GM10266 (cell line): Measurements from ENCODE around the gene DAB2IP.

Experiments
- DNase-seq: peaks from one replicate; pipeline ENCODE4 v3.0.0; 2012; ENCODE audit errors: extremely low spot score
- TF ChIP-seq, protein P1 (sequence below): IDR thresholded peaks from 2 replicates; pipeline ENCODE4 v1.5.1; 2012; ENCODE audit warnings: mild to moderate bottlenecking, low read depth; ENCODE audit not compliant: control insufficient read depth, insufficient read depth; ENCODE audit errors: missing control alignments

DAB2IP gene

DNA sequence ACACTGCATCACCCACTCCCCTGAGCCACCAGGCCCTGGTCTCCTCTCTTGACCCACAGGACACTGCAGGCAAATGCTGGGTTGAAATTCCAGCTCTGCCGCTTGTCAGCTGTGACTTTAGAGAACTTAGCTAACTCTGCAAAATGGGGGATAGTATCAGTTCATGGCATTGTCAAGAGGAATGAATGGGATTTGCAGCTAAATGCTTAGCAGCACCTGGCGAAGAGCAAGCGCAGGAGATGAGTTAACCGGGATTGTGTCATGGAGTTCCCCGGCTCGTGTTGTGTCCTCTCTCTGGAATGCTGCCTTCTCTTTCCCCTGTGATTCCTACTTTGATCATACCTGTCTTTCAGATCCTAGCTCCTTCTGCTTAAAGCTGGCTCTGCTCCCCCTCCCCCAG is 67.1 kb downstream of the DAB2IP start:
- DNase-seq = no peak
- TF ChIP-seq, protein P1, sequence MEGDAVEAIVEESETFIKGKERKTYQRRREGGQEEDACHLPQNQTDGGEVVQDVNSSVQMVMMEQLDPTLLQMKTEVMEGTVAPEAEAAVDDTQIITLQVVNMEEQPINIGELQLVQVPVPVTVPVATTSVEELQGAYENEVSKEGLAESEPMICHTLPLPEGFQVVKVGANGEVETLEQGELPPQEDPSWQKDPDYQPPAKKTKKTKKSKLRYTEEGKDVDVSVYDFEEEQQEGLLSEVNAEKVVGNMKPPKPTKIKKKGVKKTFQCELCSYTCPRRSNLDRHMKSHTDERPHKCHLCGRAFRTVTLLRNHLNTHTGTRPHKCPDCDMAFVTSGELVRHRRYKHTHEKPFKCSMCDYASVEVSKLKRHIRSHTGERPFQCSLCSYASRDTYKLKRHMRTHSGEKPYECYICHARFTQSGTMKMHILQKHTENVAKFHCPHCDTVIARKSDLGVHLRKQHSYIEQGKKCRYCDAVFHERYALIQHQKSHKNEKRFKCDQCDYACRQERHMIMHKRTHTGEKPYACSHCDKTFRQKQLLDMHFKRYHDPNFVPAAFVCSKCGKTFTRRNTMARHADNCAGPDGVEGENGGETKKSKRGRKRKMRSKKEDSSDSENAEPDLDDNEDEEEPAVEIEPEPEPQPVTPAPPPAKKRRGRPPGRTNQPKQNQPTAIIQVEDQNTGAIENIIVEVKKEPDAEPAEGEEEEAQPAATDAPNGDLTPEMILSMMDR = no peak

DNA sequence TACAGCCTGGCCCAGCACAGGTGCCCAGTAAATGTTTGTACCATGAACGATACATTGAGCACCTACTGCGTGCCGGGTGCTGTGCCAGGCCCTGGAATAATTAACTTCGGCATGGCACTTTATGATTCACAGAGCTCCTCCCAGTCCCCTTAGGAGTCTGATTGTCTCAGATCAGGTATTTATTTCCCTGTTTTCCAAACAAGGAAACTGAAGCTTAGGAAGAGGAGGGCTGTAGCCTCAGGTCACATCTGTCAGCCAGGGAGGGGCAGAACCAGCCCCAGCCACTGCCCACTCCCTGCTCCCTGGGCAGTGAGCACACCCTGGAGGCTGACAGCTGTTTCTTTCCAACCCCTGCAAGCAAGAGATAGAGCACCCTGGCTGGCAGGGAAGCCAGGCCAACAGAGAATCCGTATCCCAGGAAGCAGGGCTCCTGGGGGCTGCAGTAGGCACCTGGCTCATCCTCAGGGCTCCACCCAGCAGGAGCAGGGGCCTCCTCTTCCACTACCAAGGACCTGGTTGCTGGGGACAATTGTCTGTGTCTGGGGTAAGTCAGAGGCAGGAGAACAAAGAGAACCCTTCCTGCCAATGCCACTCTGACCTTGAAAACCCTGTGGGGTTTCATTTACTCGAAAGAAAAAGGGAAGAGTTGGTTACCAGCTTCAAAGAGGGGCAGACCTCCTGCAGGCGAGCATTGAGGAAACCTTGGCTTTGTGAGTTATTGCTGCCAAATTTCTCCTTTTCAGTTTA is 69.0 kb downstream of the DAB2IP start:
- no peak for DNase-seq
- TF ChIP-seq, protein P1 = no peak

DNA sequence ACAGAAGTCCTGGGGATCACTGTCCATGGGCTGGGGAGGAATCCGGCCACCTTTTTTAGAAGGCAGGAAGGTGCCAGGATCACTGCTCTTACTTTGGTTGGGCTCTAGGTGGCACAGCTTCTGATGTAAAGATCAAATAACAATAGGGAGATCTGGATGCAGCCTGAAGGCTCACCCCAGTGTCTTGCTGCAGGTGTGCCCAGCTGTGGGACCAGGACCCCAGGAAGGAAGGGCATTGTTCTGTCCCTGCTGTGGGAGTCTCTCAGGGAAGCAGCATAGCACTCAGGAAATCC is 69.6 kb downstream of the DAB2IP start:
- TF ChIP-seq, protein P1 = no peak
- no peak for DNase-seq

DNA sequence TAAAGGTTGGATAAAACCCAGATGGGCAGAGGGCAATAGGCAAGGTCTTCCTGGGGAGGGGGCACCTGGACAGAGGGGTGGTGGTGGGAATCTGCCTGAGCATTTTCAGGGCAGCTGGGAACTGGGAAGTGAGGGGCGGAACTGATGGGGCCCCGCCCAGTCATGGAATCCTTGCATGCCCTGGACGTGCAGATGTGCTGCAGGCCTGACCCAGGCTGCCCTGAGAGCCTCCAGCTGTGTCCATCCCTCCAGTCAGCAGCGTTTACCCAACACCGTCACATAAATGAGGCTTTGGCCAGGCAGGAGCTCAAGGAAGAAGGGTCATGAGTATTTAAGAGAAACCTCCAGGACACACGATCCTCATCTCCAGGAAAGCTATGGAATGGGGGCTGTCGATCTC is 70.3 kb downstream of the DAB2IP start:
- no peak for DNase-seq
- TF ChIP-seq, protein P1 = no peak

DNA sequence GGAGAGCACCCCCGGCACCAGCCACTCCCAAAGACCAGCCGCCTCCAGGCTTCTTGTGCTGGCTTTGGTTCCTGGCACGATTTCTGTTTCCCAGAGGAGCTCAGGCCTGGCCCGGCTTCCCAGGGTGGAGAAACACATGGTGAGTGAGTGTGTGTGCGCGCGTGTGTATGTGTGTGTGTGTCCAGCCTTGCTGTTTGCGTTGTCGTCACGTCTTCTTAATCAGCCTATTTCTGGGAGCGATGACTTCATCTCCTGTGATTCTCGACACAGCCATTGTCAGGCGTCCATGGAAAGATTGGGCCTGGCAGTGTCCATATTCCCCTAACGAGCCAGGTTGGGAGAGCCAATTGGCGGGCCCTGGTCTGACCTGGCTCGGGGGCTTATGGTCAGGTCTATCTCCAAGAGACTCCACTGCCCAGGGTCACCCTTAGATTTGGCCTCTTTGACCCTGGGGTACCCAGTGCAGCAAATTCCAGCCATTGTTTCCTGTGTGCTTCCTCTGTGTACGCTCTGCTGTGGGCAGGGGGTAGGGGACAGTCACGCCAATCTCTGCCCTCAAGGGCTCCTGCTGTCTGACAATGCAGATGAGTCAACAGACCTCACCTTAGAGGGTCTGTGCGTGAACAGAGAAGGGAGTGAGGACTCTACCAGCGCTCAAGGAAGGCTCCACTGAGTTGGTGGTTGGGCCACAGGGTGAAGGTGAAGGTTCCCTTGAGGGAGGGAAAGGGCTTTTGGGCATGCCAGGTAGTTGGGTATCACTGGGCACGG is 73.8 kb downstream of the DAB2IP start:
- no peak for DNase-seq
- TF ChIP-seq, protein P1 = no peak

DNA sequence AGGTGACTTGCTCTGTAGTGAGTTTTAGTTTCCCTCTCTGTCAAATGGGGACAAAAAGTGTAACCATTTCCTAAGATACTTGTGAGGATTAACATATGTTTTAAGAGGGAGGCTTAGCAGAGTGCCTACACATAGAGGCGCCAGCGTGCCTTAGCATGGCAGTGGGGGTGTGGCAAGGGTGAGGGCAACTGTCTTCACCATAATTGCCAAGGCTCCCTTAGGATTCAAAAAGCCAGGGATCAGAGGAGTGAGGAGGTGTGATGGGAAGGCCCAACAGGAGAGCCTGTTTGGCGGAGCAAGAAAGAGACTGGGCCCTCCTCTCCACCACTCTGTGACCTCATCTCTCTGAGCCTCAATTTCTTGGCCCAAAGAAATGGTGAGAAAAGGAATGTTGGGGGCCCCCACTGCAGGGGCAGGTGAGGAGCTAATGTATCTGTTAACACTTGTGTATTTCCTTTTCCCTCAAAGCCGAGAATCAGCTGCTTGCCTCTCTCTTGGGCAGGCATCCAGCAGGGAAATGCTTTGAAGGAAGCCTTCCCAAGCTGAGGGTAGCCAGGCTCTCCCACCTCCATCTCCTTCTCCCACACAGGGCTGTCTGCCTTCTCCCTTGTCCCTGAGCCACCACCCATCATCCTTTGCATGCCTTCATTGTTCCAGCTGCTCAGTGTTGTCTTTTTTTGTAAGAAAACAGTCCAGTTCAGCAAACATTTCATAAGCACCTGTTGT is 76.0 kb downstream of the DAB2IP start:
- TF ChIP-seq, protein P1 = no peak
- DNase-seq = no peak
